Spleen (tissue), 11 donors: ENCODE measurements around the gene PAXX. TPM values are rescaled to one million over a fixed set of nuclear protein-coding genes. Genes with fewer than 3 reads are reported as not detected.
A peak's percentile ranks its signal among the peaks of the same experiment; 100 is the strongest.

Experiments used
- DNase-seq: peaks from one replicate; pipeline ENCODE4 v3.0.0-alpha.2; 2020
- H3K27ac ChIP-seq, 8 donors: fragments of 200-600 bp; sonication (generic) in 7 of 8; 1 replicate in 4 of 8; 2 replicates in 4 of 8; pipeline versions ENCODE4 v1.5.0 to v1.8.0; 2016 to 2021; ENCODE audit warnings: inconsistent platforms in 4 of 8, mild to moderate bottlenecking in 4 of 8, moderate library complexity in 1 of 8
- H3K27me3 ChIP-seq, 7 donors: fragments of 200-600 bp; sonication (generic) in 6 of 7; replicated peaks in 1 of 7; 1 replicate in 4 of 7; 2 replicates in 3 of 7; pipeline versions ENCODE4 v1.5.0 to v1.8.0; 2016 to 2021; ENCODE audit warnings: inconsistent platforms in 3 of 7, mild to moderate bottlenecking in 1 of 7
- H3K36me3 ChIP-seq, 6 donors: fragments of 200-600 bp; sonication (generic) in 5 of 6; 1 replicate in 4 of 6; 2 replicates in 2 of 6; pipeline versions ENCODE4 v1.5.0 to v1.8.0; 2016 to 2021; ENCODE audit warnings: inconsistent platforms in 2 of 6
- H3K4me1 ChIP-seq, 6 donors: fragments of 200-600 bp; sonication (generic) in 5 of 6; 1 replicate in 3 of 6; 2 replicates in 3 of 6; pipeline versions ENCODE4 v1.5.0 to v1.8.0; 2016 to 2021; ENCODE audit warnings: inconsistent platforms in 3 of 6
- H3K4me3 ChIP-seq, 8 donors: fragments of 200-600 bp; sonication (generic) in 7 of 8; 1 replicate in 4 of 8; 2 replicates in 4 of 8; pipeline versions ENCODE4 v1.5.0 to v1.8.0; 2016 to 2021; ENCODE audit warnings: inconsistent platforms in 4 of 8, mild to moderate bottlenecking in 4 of 8, moderate library complexity in 2 of 8
- H3K9me3 ChIP-seq, 8 donors: fragments of 200-600 bp; sonication (generic) in 7 of 8; 1 replicate in 4 of 8; 2 replicates in 4 of 8; pipeline versions ENCODE4 v1.5.0 to v1.8.0; 2016 to 2021; ENCODE audit warnings: inconsistent platforms in 4 of 8
- CTCF ChIP-seq, 11 experiments: fragments of 200-600 bp in 7 of 11; fragments of 450-650 bp in 4 of 11; sonication (generic) in 4 of 11; IDR thresholded peaks in 8 of 11; conservative IDR thresholded peaks in 3 of 11; 1 replicate in 7 of 11; 2 replicates in 4 of 11; pipeline versions ENCODE4 v1.4.0 to v1.8.0; 2016 to 2021; ENCODE audit warnings: antibody characterized with exemption in 11 of 11, inconsistent platforms in 4 of 11, mild to moderate bottlenecking in 1 of 11
- POLR2A ChIP-seq, 3 donors: fragments of 450-650 bp; IDR thresholded peaks; one replicate each; pipeline ENCODE4 v1.5.1; 2017; ENCODE audit warnings: antibody characterized with exemption in 3 of 3, mild to moderate bottlenecking in 1 of 3
- POLR2AphosphoS5 ChIP-seq, 3 donors: sonication (generic); formaldehyde crosslinking; IDR thresholded peaks; one replicate each; pipeline ENCODE4 v1.5.1; 2017; ENCODE audit warnings: antibody characterized with exemption in 3 of 3
- WGBS, 5 donors: extraction: QIAGEN DNeasy Blood & Tissue Kit in 3 of 5; methylation state at CpG; one replicate each; pipeline versions ENCODE4 v1.1.5 to v1.1.7; 2013 to 2018; 5-methylcytosine and 5-hydroxymethylcytosine counted together
- intact Hi-C: fragments of 100-400 bp; cut with DNase I; formaldehyde crosslinking; loops from one replicate; pipeline ENCODE4 v1.15.0; 2023; ENCODE audit warnings: low total_unique reads
- polyA plus RNA-seq, 3 donors: library from polyadenylated mRNA; stranded (reverse); fragments of 200-250 nt; gene quantifications; one replicate each; pipeline ENCODE4 v1.2.1, GENCODE V29; 2013
- total RNA-seq, 7 donors: library from RNA; depleted of rRNA in 3 of 7; stranded (reverse); fragments of >200 nt in 3 of 7; fragmentation: NEBNext Ultra II Directional in 4 of 7; extraction: Animal tissue kit (Norgen Biotek cat#: 25700) in 4 of 7; gene quantifications; one replicate each; pipeline versions ENCODE4 v1.1.0 to v1.2.1, GENCODE V29; 2016 to 2021
- donor health status: healthy with polysubstance abuse.
- donor health status: DM: no; HTN: no; CAD: no; lungs with moderate emphysema.
- donor health status: DM: no; HTN: no; CAD: no.
- donor health status: Bipolar disorder and iron deficiency.
- donor health status: healthy.
- donor health status: DM: no; HTN: no; CAD: no.
- donor health status: DM: yes; HTN: yes; CAD: no.

The PAXX gene
- total and polyA plus RNA-seq, 10 donors, result 51.3 to 264 (median 66.2) TPM

GRCh38 chr9:136983656-136984314, 8.4 kb upstream of the PAXX start:
- H3K27me3 ChIP-seq, result peaks cover 5 to 72% (median 26%) of the 10 kb centered on the region in 7 donors
- no peak for DNase-seq
- H3K4me3 ChIP-seq, result no peak overlapping the region
- WGBS, 5 donors, result 72 to 83% (median 79%) methylated on average over 9 to 11 of the region's 11 CpGs
- no peaks in the 10 kb centered on the region for H3K36me3 ChIP-seq
- no peak overlapping the region for H3K27ac ChIP-seq
- peaks cover 0 to 57% (median 36%) of the 10 kb centered on the region in 6 donors for H3K4me1 ChIP-seq
- intact Hi-C loops, result no loop called here
- TF ChIP-seq POLR2A (IDR thresholded peaks at IDR 0.05), result no peak
- TF ChIP-seq POLR2AphosphoS5 (IDR thresholded peaks at IDR 0.05), result peak in 1 of 3 donors; percentile 35
- TF ChIP-seq CTCF (IDR thresholded peaks at IDR 0.05 in 8 of 11, conservative IDR thresholded peaks at IDR 0.05 in 3 of 11), result no peak
- H3K9me3 ChIP-seq, result no peaks in the 10 kb centered on the region

GRCh38 chr9:136984464-136985026, 7.7 kb upstream of the PAXX start:
- H3K27me3 ChIP-seq, result peaks cover 5 to 65% (median 26%) of the 10 kb centered on the region in 7 donors
- intact Hi-C loops, result no loop called here
- DNase-seq, result no peak

GRCh38 chr9:136985027-136985602, 7.1 kb upstream of the PAXX start:
- WGBS, 5 donors, result 9 to 16% (median 13%) methylated on average over 5 to 48 of the region's 48 CpGs
- no peak overlapping the region for H3K27ac ChIP-seq
- DNase-seq, result no peak
- peaks cover 0 to 44% (median 30%) of the 10 kb centered on the region in 6 donors for H3K4me1 ChIP-seq
- peaks cover 5 to 60% (median 26%) of the 10 kb centered on the region in 7 donors for H3K27me3 ChIP-seq
- intact Hi-C loops, result no loop called here
- peak overlapping the region in 2 of 8 donors; percentile 5 to 21 for H3K4me3 ChIP-seq
- H3K9me3 ChIP-seq, result no peaks in the 10 kb centered on the region
- TF ChIP-seq POLR2A (IDR thresholded peaks at IDR 0.05) (no peak), POLR2AphosphoS5 (IDR thresholded peaks at IDR 0.05) (peak in 2 of 3 donors; percentile 8 to 37), CTCF (IDR thresholded peaks at IDR 0.05 in 8 of 11, conservative IDR thresholded peaks at IDR 0.05 in 3 of 11) (no peak)
- no peaks in the 10 kb centered on the region for H3K36me3 ChIP-seq

More at GRCh38 chr9:136984464-136985026, 7.7 kb upstream of the PAXX start:
- Histone ChIP-seq H3K36me3 (no peaks in the 10 kb centered on the region), H3K9me3 (no peaks in the 10 kb centered on the region), H3K4me1 (peaks cover 0 to 49% (median 33%) of the 10 kb centered on the region in 6 donors), H3K4me3 (peak overlapping the region in 1 of 8 donors; percentile 21), H3K27ac (no peak overlapping the region)
- 47 to 63% (median 48%) methylated on average over 20 to 29 of the region's 29 CpGs for WGBS, 5 donors
- TF ChIP-seq POLR2A (IDR thresholded peaks at IDR 0.05) (no peak), POLR2AphosphoS5 (IDR thresholded peaks at IDR 0.05) (peak in 2 of 3 donors; percentile 14 to 16)

GRCh38 chr9:136985853-136986252, 6.4 kb upstream of the PAXX start:
- intact Hi-C loops, result no loop called here
- Histone ChIP-seq H3K4me3 (peak overlapping the region in 1 of 8 donors; percentile 21), H3K36me3 (no peaks in the 10 kb centered on the region), H3K27me3 (peaks cover 5 to 60% (median 26%) of the 10 kb centered on the region in 7 donors), H3K4me1 (peaks cover 0 to 36% (median 26%) of the 10 kb centered on the region in 6 donors), H3K27ac (no peak overlapping the region), H3K9me3 (no peaks in the 10 kb centered on the region)
- no peak for TF ChIP-seq POLR2AphosphoS5 (IDR thresholded peaks at IDR 0.05)
- TF ChIP-seq CTCF (IDR thresholded peaks at IDR 0.05 in 8 of 11, conservative IDR thresholded peaks at IDR 0.05 in 3 of 11), result no peak
- TF ChIP-seq POLR2A (IDR thresholded peaks at IDR 0.05), result no peak
- 26 to 37% (median 28%) methylated on average over 9 to 33 of the region's 33 CpGs for WGBS, 5 donors
- no peak for DNase-seq
